Esophagus (tissue), 2 donors: ENCODE data around the gene PPL. TPM values are rescaled to one million over a fixed set of nuclear protein-coding genes. Genes with fewer than 3 reads are reported as not detected.
A peak's percentile ranks its signal among the peaks of the same experiment; 100 is the strongest.

Experiments
- H3K27ac ChIP-seq, 2 donors: one replicate each; pipeline ENCODE4 v1.5.1; 2013; ENCODE audit warnings: low read depth in 2 of 2, mild to moderate bottlenecking in 2 of 2, inconsistent platforms in 1 of 2, low read length in 1 of 2, moderate library complexity in 1 of 2
- H3K27me3 ChIP-seq, 2 donors: one replicate each; pipeline ENCODE4 v1.6.1; 2013; ENCODE audit warnings: low read length in 2 of 2, control low read depth in 1 of 2, mild to moderate bottlenecking in 1 of 2; ENCODE audit not compliant: insufficient read depth in 2 of 2, control insufficient read depth in 1 of 2
- H3K36me3 ChIP-seq, 2 donors: one replicate each; pipeline ENCODE4 v1.6.1; 2013; ENCODE audit warnings: low read length in 1 of 2; ENCODE audit not compliant: control insufficient read depth in 2 of 2, insufficient read depth in 2 of 2
- H3K4me1 ChIP-seq, 2 donors: one replicate each; pipeline ENCODE4 v1.6.1; 2013; ENCODE audit warnings: low read length in 1 of 2; ENCODE audit not compliant: control insufficient read depth in 2 of 2, insufficient read depth in 2 of 2
- H3K4me3 ChIP-seq, 2 donors: one replicate each; pipeline ENCODE4 v1.5.1; 2013; ENCODE audit warnings: low read length in 2 of 2, mild to moderate bottlenecking in 2 of 2, low read depth in 1 of 2, moderate library complexity in 1 of 2
- H3K9me3 ChIP-seq, 2 donors: one replicate each; pipeline ENCODE4 v1.6.1; 2013; ENCODE audit warnings: mild to moderate bottlenecking in 2 of 2, low read depth in 1 of 2, low read length in 1 of 2, moderate library complexity in 1 of 2; ENCODE audit not compliant: control insufficient read depth in 2 of 2, insufficient read depth in 1 of 2
- WGBS, 2 donors: extraction: QIAGEN DNeasy Blood & Tissue Kit; methylation state at CpG; one replicate each; pipeline ENCODE4 v1.1.7; 2013; 5-methylcytosine and 5-hydroxymethylcytosine counted together
- polyA plus RNA-seq, 2 donors: library from polyadenylated mRNA; stranded (reverse); fragments of 200-250 nt; gene quantifications; one replicate each; pipeline ENCODE4 v1.2.3, GENCODE V29; 2013
- donor health status: healthy with polysubstance abuse.
- donor health status: Bipolar disorder and iron deficiency.

PPL gene
- polyA plus RNA-seq, 2 donors, result 561 to 739 TPM

GRCh38 chr16:4946917-4947316 is 10.0 kb upstream of the PPL start:
- Histone ChIP-seq H3K36me3 (peaks cover 0 to 2% of the 10 kb centered on the region in 2 donors), H3K27ac (peak overlapping the region in 1 of 2 donors; percentile 94), H3K9me3 (no peaks in the 10 kb centered on the region), H3K27me3 (no peaks in the 10 kb centered on the region), H3K4me3 (no peak overlapping the region), H3K4me1 (peaks cover 0 to 39% of the 10 kb centered on the region in 2 donors)

- no peaks in the 10 kb centered on the region for H3K9me3 ChIP-seq
- peaks cover 0 to 2% of the 10 kb centered on the region in 2 donors for H3K36me3 ChIP-seq
- WGBS, 2 donors, result 29 to 38% methylated on average over 11 of the region's 11 CpGs
- peaks cover 0 to 39% of the 10 kb centered on the region in 2 donors for H3K4me1 ChIP-seq
- H3K27ac ChIP-seq, result peak overlapping the region; percentile 96 to 97
- H3K4me3 ChIP-seq, result no peak overlapping the region
- H3K27me3 ChIP-seq, result no peaks in the 10 kb centered on the region
Observed at GRCh38 chr16:4945560-4946502, 8.9 kb upstream of the PPL start.

GRCh38 chr16:4944333-4945281 is 7.7 kb upstream of the PPL start:
- 17 to 19% methylated on average over 20 of the region's 20 CpGs for WGBS, 2 donors
- Histone ChIP-seq H3K36me3 (peaks cover 0 to 2% of the 10 kb centered on the region in 2 donors), H3K9me3 (no peaks in the 10 kb centered on the region), H3K27me3 (no peaks in the 10 kb centered on the region), H3K4me1 (peaks cover 0 to 42% of the 10 kb centered on the region in 2 donors), H3K27ac (peak overlapping the region; percentile 96 to 97), H3K4me3 (peak overlapping the region; percentile 2 to 4)

- Histone ChIP-seq H3K4me3 (no peak overlapping the region), H3K27ac (peak overlapping the region; percentile 96 to 97), H3K27me3 (no peaks in the 10 kb centered on the region), H3K9me3 (no peaks in the 10 kb centered on the region), H3K4me1 (peaks cover 0 to 30% of the 10 kb centered on the region in 2 donors), H3K36me3 (no peaks in the 10 kb centered on the region)
- WGBS, 2 donors, result 58 to 65% methylated on average over 9 of the region's 9 CpGs
Observed at GRCh38 chr16:4942481-4942880, 5.5 kb upstream of the PPL start.

GRCh38 chr16:4940719-4941118 is 3.8 kb upstream of the PPL start:
- peaks cover 0 to 22% of the 10 kb centered on the region in 2 donors for H3K4me1 ChIP-seq
- H3K36me3 ChIP-seq, result peaks cover 0 to under 1% of the 10 kb centered on the region in 2 donors
- 44 to 61% methylated on average over 7 of the region's 7 CpGs for WGBS, 2 donors
- peak overlapping the region in 1 of 2 donors; percentile 62 for H3K27ac ChIP-seq
- no peaks in the 10 kb centered on the region for H3K27me3 ChIP-seq
- no peak overlapping the region for H3K4me3 ChIP-seq
- no peaks in the 10 kb centered on the region for H3K9me3 ChIP-seq

- Histone ChIP-seq H3K4me1 (peaks cover 0 to 25% of the 10 kb centered on the region in 2 donors), H3K36me3 (peaks cover 0 to 16% of the 10 kb centered on the region in 2 donors), H3K9me3 (no peaks in the 10 kb centered on the region), H3K27ac (peak overlapping the region in 1 of 2 donors; percentile 34), H3K27me3 (no peaks in the 10 kb centered on the region), H3K4me3 (no peak overlapping the region)
- WGBS, 2 donors, result 76 to 83% methylated on average over 5 of the region's 5 CpGs
Observed at GRCh38 chr16:4938683-4939030, 1.7 kb upstream of the PPL start.

- H3K27me3 ChIP-seq, result no peaks in the 10 kb centered on the region
- H3K36me3 ChIP-seq, result peaks cover 0 to 20% of the 10 kb centered on the region in 2 donors
- 65 to 68% methylated on average over 16 of the region's 16 CpGs for WGBS, 2 donors
Observed at GRCh38 chr16:4937782-4938682, 1.1 kb upstream of the PPL start.

GRCh38 chr16:4936181-4936990 is 562 bp downstream of the PPL start:
- H3K36me3 ChIP-seq, result peaks cover 0 to 20% of the 10 kb centered on the region in 2 donors
- H3K9me3 ChIP-seq, result no peaks in the 10 kb centered on the region
- peak overlapping the region; percentile 95 to 98 for H3K27ac ChIP-seq
- peaks cover 0 to 30% of the 10 kb centered on the region in 2 donors for H3K4me1 ChIP-seq
- H3K27me3 ChIP-seq, result no peaks in the 10 kb centered on the region
- 2% methylated on average over 58 to 64 of the region's 64 CpGs for WGBS, 2 donors
- peak overlapping the region; percentile 77 to 89 for H3K4me3 ChIP-seq

More at GRCh38 chr16:4937782-4938682, 1.1 kb upstream of the PPL start:
- H3K4me3 ChIP-seq, result peak overlapping the region; percentile 77 to 89
- H3K27ac ChIP-seq, result peak overlapping the region; percentile 93 to 95
- H3K4me1 ChIP-seq, result peaks cover 0 to 24% of the 10 kb centered on the region in 2 donors
- H3K9me3 ChIP-seq, result no peaks in the 10 kb centered on the region
